Peyer's patch (tissue), 4 donors: ENCODE results near the gene ZNF329. TPM values are rescaled to one million over a fixed set of nuclear protein-coding genes. Genes with fewer than 3 reads are reported as not detected.
"Not testable (repeated sequence)": the region's sequence is repeated elsewhere in the genome, so short reads cannot be mapped to it uniquely, and the experiment has no call there.

Source experiments
- DNase-seq, 3 donors: peaks; one replicate each; pipeline ENCODE4 v3.0.0-alpha.2; 2017 to 2019
- H3K27ac ChIP-seq, 4 donors: fragments of 200-600 bp; sonication (generic); one replicate each; pipeline ENCODE4 v1.5.1; 2016 to 2019
- H3K27me3 ChIP-seq, 2 donors: fragments of 200-600 bp; sonication (generic); one replicate each; pipeline ENCODE4 v1.5.1; 2019
- H3K36me3 ChIP-seq, 3 donors: fragments of 200-600 bp; sonication (generic); one replicate each; pipeline ENCODE4 v1.5.1; 2016 to 2019
- H3K4me1 ChIP-seq, 4 donors: fragments of 200-600 bp; sonication (generic); one replicate each; pipeline ENCODE4 v1.5.1; 2016 to 2019
- H3K4me3 ChIP-seq, 4 donors: fragments of 200-600 bp; sonication (generic); 1 replicate in 3 of 4; 2 replicates in 1 of 4; pipeline ENCODE4 v1.5.1; 2016 to 2019; ENCODE audit warnings: mild to moderate bottlenecking in 1 of 4
- H3K9me3 ChIP-seq, 4 donors: fragments of 200-600 bp; sonication (generic); one replicate each; pipeline ENCODE4 v1.5.1; 2016 to 2019; ENCODE audit warnings: mild to moderate bottlenecking in 1 of 4
- CTCF ChIP-seq, 6 experiments: fragments of 450-650 bp in 4 of 6; fragments of 200-600 bp in 2 of 6; sonication (generic) in 1 of 6; IDR thresholded peaks; one replicate each; pipeline ENCODE4 v1.5.1; 2017 to 2019; ENCODE audit warnings: antibody characterized with exemption in 6 of 6, mild to moderate bottlenecking in 3 of 6, moderate library complexity in 1 of 6
- POLR2A ChIP-seq, 2 donors: fragments of 450-650 bp; IDR thresholded peaks; one replicate each; pipeline ENCODE4 v1.5.1; 2017; ENCODE audit warnings: antibody characterized with exemption in 2 of 2, mild to moderate bottlenecking in 2 of 2, moderate library complexity in 2 of 2
- total RNA-seq, 4 donors: library from RNA; depleted of rRNA; stranded (reverse); fragments of >200 nt; gene quantifications; one replicate each; pipeline ENCODE4 v1.1.0, GENCODE V29; 2016

ZNF329 gene
- total RNA-seq, 4 donors from 2014 or later, result 3.4 to 11.6 (median 5.7) TPM

GRCh38 chr19:58154679-58155648 lies 4.4 kb upstream of the ZNF329 start:
- TF ChIP-seq POLR2A (IDR thresholded peaks at IDR 0.05), result peak; percentile 45 to 57
- peak; percentile 96 to 99 (median 99) for TF ChIP-seq CTCF (IDR thresholded peaks at IDR 0.05)
- Histone ChIP-seq H3K4me1 (peaks cover 0 to 29% (median 0%) of the 10 kb centered on the region in 4 donors), H3K9me3 (peaks cover 0 to 16% (median 5%) of the 10 kb centered on the region in 4 donors), H3K36me3 (no peaks in the 10 kb centered on the region), H3K27me3 (no peaks in the 10 kb centered on the region), H3K4me3 (peak overlapping the region; percentile 62 to 95 (median 79)), H3K27ac (peak overlapping the region; percentile 76 to 93 (median 86))
- DNase-seq, result peak; percentile 90 to 98 (median 98)

- Histone ChIP-seq H3K36me3 (no peaks in the 10 kb centered on the region), H3K4me1 (peaks cover 0 to 35% (median 0%) of the 10 kb centered on the region in 4 donors), H3K9me3 (peaks cover 0 to 16% (median 5%) of the 10 kb centered on the region in 4 donors), H3K27me3 (no peaks in the 10 kb centered on the region), H3K4me3 (peak overlapping the region; percentile 62 to 95 (median 79)), H3K27ac (peak overlapping the region; percentile 76 to 93 (median 86))
- no peak for DNase-seq
- no peak for TF ChIP-seq POLR2A (IDR thresholded peaks at IDR 0.05)
- no peak for TF ChIP-seq CTCF (IDR thresholded peaks at IDR 0.05)
These were observed 3.7 kb upstream of the ZNF329 start for GRCh38 chr19:58154287-58154678.

GRCh38 chr19:58153386-58153785 lies 2.8 kb upstream of the ZNF329 start:
- no peak for DNase-seq
- Histone ChIP-seq H3K36me3 (no peaks in the 10 kb centered on the region), H3K27me3 (no peaks in the 10 kb centered on the region), H3K4me1 (peaks cover 0 to 35% (median 0%) of the 10 kb centered on the region in 4 donors), H3K27ac (no peak overlapping the region), H3K4me3 (no peak overlapping the region), H3K9me3 (peaks cover 0 to 13% (median 5%) of the 10 kb centered on the region in 4 donors)
- TF ChIP-seq CTCF (IDR thresholded peaks at IDR 0.05) (no peak), POLR2A (IDR thresholded peaks at IDR 0.05) (no peak)

GRCh38 chr19:58147475-58147874 lies 3.1 kb downstream of the ZNF329 start:
- H3K27ac ChIP-seq, H3K27me3 ChIP-seq, DNase-seq, H3K36me3 ChIP-seq, H3K4me3 ChIP-seq: not testable (repeated sequence)
- H3K9me3 ChIP-seq, result peaks cover 0 to 45% (median 4%) of the 10 kb centered on the region in 4 donors
- peaks cover 0 to 11% (median 0%) of the 10 kb centered on the region in 4 donors for H3K4me1 ChIP-seq

- Histone ChIP-seq H3K27me3 (no peaks in the 10 kb centered on the region), H3K4me1 (peaks cover 0 to 9% (median 0%) of the 10 kb centered on the region in 4 donors), H3K27ac (no peak overlapping the region), H3K36me3 (peaks cover 0 to 24% (median 0%) of the 10 kb centered on the region in 3 donors), H3K9me3 (peaks cover 0 to 53% (median 9%) of the 10 kb centered on the region in 4 donors), H3K4me3 (no peak overlapping the region)
- DNase-seq, result no peak
- TF ChIP-seq CTCF (IDR thresholded peaks at IDR 0.05), result no peak
These were observed 4.7 kb downstream of the ZNF329 start for GRCh38 chr19:58145849-58146248.

- TF ChIP-seq POLR2A (IDR thresholded peaks at IDR 0.05), result no peak
- TF ChIP-seq CTCF (IDR thresholded peaks at IDR 0.05), result no peak
These were observed 16.3 kb downstream of the ZNF329 start for GRCh38 chr19:58134244-58134643.

More at GRCh38 chr19:58134244-58134643, 16.3 kb downstream of the ZNF329 start:
- peaks cover 0 to 100% (median 0%) of the 10 kb centered on the region in 3 donors for H3K36me3 ChIP-seq
- DNase-seq, result no peak
- H3K4me1 ChIP-seq, result no peaks in the 10 kb centered on the region
- no peak overlapping the region for H3K4me3 ChIP-seq
- no peaks in the 10 kb centered on the region for H3K27me3 ChIP-seq
- no peak overlapping the region for H3K27ac ChIP-seq
- peaks cover 0 to 98% (median 39%) of the 10 kb centered on the region in 4 donors for H3K9me3 ChIP-seq
